HepG2 (cell line): ENCODE measurements around the gene LRRC32. TPM values are rescaled to one million over a fixed set of nuclear protein-coding genes. Genes with fewer than 3 reads are reported as not detected.

Experiments used
- ATAC-seq: fragments of 200-7000 bp; cut with Tn5 transposase; 3 replicates; pipeline ENCODE4 v1.9.1; 2020; ENCODE audit warnings: mild to moderate bottlenecking, moderate library complexity
- BruUV-seq: library from RNA; stranded (reverse); fragments of 400-500 nt; replicated peaks from 2 replicates; lab custom pipeline; 2021; lab: Mats Ljungman, UMichigan
- CTCF ChIA-PET: fragments of 300-600 bp; formaldehyde crosslinking; extraction: SDS; loops from one replicate; lab custom pipeline; 2021; ENCODE audit warnings: low total read pairs, inconsistent platforms, low intra/inter-chr PET ratio; lab: Yijun Ruan, JAX
- POLR2A ChIA-PET: fragments of 350-600 bp; sonication (Branson Sonifier 250); formaldehyde crosslinking; loops from one replicate; lab custom pipeline; 2020; ENCODE audit warnings: antibody characterized with exemption, inconsistent platforms; lab: Yijun Ruan, JAX
- DNase-seq: peaks from one replicate; pipeline ENCODE4 v3.0.0-alpha.2; 2015; ENCODE audit warnings: low spot score
- FAIRE-seq: peaks from 3 replicates; lab custom pipeline; 2011; peaks lifted over from hg19 to GRCh38; lab: Jason Lieb, UNC
- H2AFZ ChIP-seq: one replicate; pipeline ENCODE4 v1.6.1; 2011; ENCODE audit warnings: low read length, inconsistent platforms
- H3K27ac ChIP-seq: fragments of 300-600 bp; 3 replicates; pipeline ENCODE4 v1.8.0; 2011; ENCODE audit warnings: mixed run types, mild to moderate bottlenecking, mixed read lengths, low read length, inconsistent platforms; ENCODE audit not compliant: insufficient read depth; ENCODE audit errors: extremely low read length
- H3K27me3 ChIP-seq, 2 experiments: fragments of 200-600 bp in 1 of 2; 2 replicates in 1 of 2; 3 replicates in 1 of 2; pipeline versions ENCODE4 v1.6.0 to v1.8.0; 2011; ENCODE audit warnings: low read length in 2 of 2, mild to moderate bottlenecking in 2 of 2, moderate library complexity in 2 of 2, inconsistent platforms in 1 of 2; ENCODE audit not compliant: insufficient read depth in 2 of 2, control insufficient read depth in 1 of 2
- H3K36me3 ChIP-seq, 2 experiments: fragments of 200-600 bp in 1 of 2; replicated peaks in 1 of 2; 2 replicates in 1 of 2; 3 replicates in 1 of 2; pipeline versions ENCODE4 v1.5.1 to v1.8.0; 2011; ENCODE audit warnings: low read length in 2 of 2, inconsistent platforms in 1 of 2; ENCODE audit not compliant: insufficient read depth in 2 of 2, control insufficient read depth in 1 of 2
- H3K4me1 ChIP-seq: 2 replicates; pipeline ENCODE4 v1.5.1; 2012; ENCODE audit warnings: low read length, inconsistent platforms; ENCODE audit not compliant: insufficient read depth
- H3K4me2 ChIP-seq: 2 replicates; pipeline ENCODE4 v1.6.0; 2011; ENCODE audit warnings: low read depth, low read length, inconsistent platforms
- H3K4me3 ChIP-seq, 3 experiments: fragments of 200-600 bp in 1 of 3; sonication (generic), shearing (Covaris generic) in 1 of 3; replicated peaks in 1 of 3; 2 replicates each; pipeline ENCODE4 v1.5.1; 2011 to 2016; ENCODE audit warnings: low read length in 3 of 3, inconsistent platforms in 2 of 3, low read depth in 2 of 3, mild to moderate bottlenecking in 2 of 3, control low read depth in 1 of 3, mixed read lengths in 1 of 3; ENCODE audit not compliant: insufficient read depth in 1 of 3
- H3K79me2 ChIP-seq: one replicate; pipeline ENCODE4 v1.6.1; 2011; ENCODE audit warnings: low read length, inconsistent platforms; ENCODE audit not compliant: insufficient read depth
- H3K9ac ChIP-seq: 2 replicates; pipeline ENCODE4 v1.6.0; 2011; ENCODE audit warnings: mild to moderate bottlenecking, low read depth, low read length, inconsistent platforms; ENCODE audit not compliant: insufficient read depth
- H3K9me3 ChIP-seq: 2 replicates; pipeline ENCODE4 v1.5.1; 2012; ENCODE audit warnings: mild to moderate bottlenecking, low read length
- H4K20me1 ChIP-seq: 2 replicates; pipeline ENCODE4 v1.6.0; 2011; ENCODE audit warnings: inconsistent platforms, mild to moderate bottlenecking, low read length, moderate library complexity; ENCODE audit not compliant: insufficient read depth
- CREB1 ChIP-seq, 2 experiments: fragments of 450-650 bp in 1 of 2; IDR thresholded peaks; 2 replicates each; pipeline ENCODE4 v1.6.1; 2016 to 2017; ENCODE audit warnings: control low read depth in 1 of 2, mild to moderate bottlenecking in 1 of 2, missing compliant biosample characterization in 1 of 2, missing genetic modification characterization in 1 of 2
- ETS1 ChIP-seq: sonication (generic); formaldehyde crosslinking; IDR thresholded peaks from 2 replicates; pipeline ENCODE4 v1.4.0; 2020; ENCODE audit warnings: missing genetic modification reagents
- HCFC1 ChIP-seq: fragments of 150-350 bp; IDR thresholded peaks from 2 replicates; pipeline ENCODE4 v1.6.1; 2014; ENCODE audit warnings: low read depth, low read length
- HDAC1 ChIP-seq: sonication (generic); formaldehyde crosslinking; IDR thresholded peaks from 2 replicates; pipeline ENCODE4 v1.5.1; 2020; ENCODE audit warnings: mild to moderate bottlenecking, missing genetic modification reagents
- HMG20A ChIP-seq: IDR thresholded peaks from 2 replicates; pipeline ENCODE4 v1.6.1; 2016; ENCODE audit warnings: borderline replicate concordance
- MEIS1 ChIP-seq: sonication (generic); formaldehyde crosslinking; IDR thresholded peaks from 2 replicates; pipeline ENCODE4 v1.9.0; 2021; ENCODE audit warnings: mild to moderate bottlenecking, missing genetic modification reagents, moderate library complexity, borderline replicate concordance
- MIER2 ChIP-seq: IDR thresholded peaks from 2 replicates; pipeline ENCODE4 v1.6.1; 2016; ENCODE audit warnings: missing biosample characterization, missing genetic modification reagents
- MXD4 ChIP-seq: IDR thresholded peaks from 2 replicates; pipeline ENCODE4 v1.6.1; 2016; ENCODE audit warnings: mild to moderate bottlenecking, missing biosample characterization, missing genetic modification reagents
- NCOA2 ChIP-seq: sonication (generic); formaldehyde crosslinking; IDR thresholded peaks from 2 replicates; pipeline ENCODE4 v1.8.0; 2022; ENCODE audit warnings: inconsistent platforms
- POLR2A ChIP-seq, 2 experiments: IDR thresholded peaks; 2 replicates each; pipeline ENCODE4 v1.6.1; 2011; ENCODE audit warnings: low read depth in 2 of 2, low read length in 2 of 2, mild to moderate bottlenecking in 1 of 2, moderate library complexity in 1 of 2; ENCODE audit not compliant: insufficient read depth in 1 of 2
- THAP11 ChIP-seq: IDR thresholded peaks from 2 replicates; pipeline ENCODE4 v1.6.1; 2016; ENCODE audit warnings: missing biosample characterization, missing genetic modification reagents
- THAP9 ChIP-seq: sonication (generic); formaldehyde crosslinking; IDR thresholded peaks from 2 replicates; pipeline ENCODE4; 2020; ENCODE audit warnings: missing genetic modification reagents, mild to moderate bottlenecking, borderline replicate concordance
- TOE1 ChIP-seq: sonication (generic); formaldehyde crosslinking; IDR thresholded peaks from 2 replicates; pipeline ENCODE4 v1.4.0; 2020; ENCODE audit warnings: mild to moderate bottlenecking, missing genetic modification reagents
- TOPORS ChIP-seq: sonication (generic); formaldehyde crosslinking; IDR thresholded peaks from 2 replicates; pipeline ENCODE4 v1.8.0; 2023; ENCODE audit warnings: mild to moderate bottlenecking, missing genetic modification reagents
- ZC3H4 ChIP-seq: sonication (generic); formaldehyde crosslinking; IDR thresholded peaks from 2 replicates; pipeline ENCODE4 v1.4.0; 2020; ENCODE audit warnings: missing genetic modification reagents, borderline replicate concordance
- ZNF337 ChIP-seq: sonication (generic); formaldehyde crosslinking; IDR thresholded peaks from 2 replicates; pipeline ENCODE4 v1.5.1; 2020; ENCODE audit warnings: missing genetic modification reagents, low read depth, mild to moderate bottlenecking, borderline replicate concordance
- ZNF724P ChIP-seq: sonication (generic); formaldehyde crosslinking; IDR thresholded peaks from 2 replicates; pipeline ENCODE4 v1.8.0; 2022; ENCODE audit warnings: missing genetic modification reagents, borderline replicate concordance
- WGBS: methylation state at CpG from one replicate; pipeline ENCODE4 v1.1.6; 2017; ENCODE audit warnings: low lambda C conversion rate; 5-methylcytosine and 5-hydroxymethylcytosine counted together
- in situ Hi-C: cut with HindIII; loops from 2 replicates; pipeline ENCODE4 v1.10.0; 2017; ENCODE audit warnings: low pct_unique_long_range_greater_than_20kb; ENCODE audit not compliant: extremely low pct_ligation_motif_present
- intact Hi-C: fragments of 100-400 bp; cut with micrococcal nuclease; formaldehyde crosslinking; loops from one replicate; pipeline ENCODE4 v1.10.0; 2022; ENCODE audit not compliant: unreplicated experiment
- polyA plus RNA-seq, 8 experiments: library from polyadenylated mRNA; depleted of rRNA in 3 of 8; stranded (reverse) in 7 of 8; unstranded in 1 of 8; fragments of >200 nt; fragmentation: Illumina TruSeq in 4 of 8; extraction: Trizol in 4 of 8; gene quantifications; 2 replicates each; pipeline versions ENCODE4 v1.2.1 to v1.2.3, GENCODE V29; 2011 to 2016; ENCODE audit warnings: low read depth in 4 of 8, missing spikeins in 1 of 8, mixed read lengths in 1 of 8; ENCODE audit not compliant: insufficient read depth in 1 of 8
- total RNA-seq, 5 experiments: library from RNA; depleted of rRNA; stranded (reverse); fragments of >200 nt; fragmentation: Illumina TruSeq; extraction: Trizol; gene quantifications; 2 replicates each; pipeline ENCODE4 v1.2.3, GENCODE V29; 2016; ENCODE audit warnings: low read depth in 1 of 5

Gene LRRC32
- total and polyA plus RNA-seq, 2 of the 13 experiments (the other 11 are each of a cell fraction or from before 2014, with no cell fraction given): 0.07 TPM; not detected in 1

DNA sequence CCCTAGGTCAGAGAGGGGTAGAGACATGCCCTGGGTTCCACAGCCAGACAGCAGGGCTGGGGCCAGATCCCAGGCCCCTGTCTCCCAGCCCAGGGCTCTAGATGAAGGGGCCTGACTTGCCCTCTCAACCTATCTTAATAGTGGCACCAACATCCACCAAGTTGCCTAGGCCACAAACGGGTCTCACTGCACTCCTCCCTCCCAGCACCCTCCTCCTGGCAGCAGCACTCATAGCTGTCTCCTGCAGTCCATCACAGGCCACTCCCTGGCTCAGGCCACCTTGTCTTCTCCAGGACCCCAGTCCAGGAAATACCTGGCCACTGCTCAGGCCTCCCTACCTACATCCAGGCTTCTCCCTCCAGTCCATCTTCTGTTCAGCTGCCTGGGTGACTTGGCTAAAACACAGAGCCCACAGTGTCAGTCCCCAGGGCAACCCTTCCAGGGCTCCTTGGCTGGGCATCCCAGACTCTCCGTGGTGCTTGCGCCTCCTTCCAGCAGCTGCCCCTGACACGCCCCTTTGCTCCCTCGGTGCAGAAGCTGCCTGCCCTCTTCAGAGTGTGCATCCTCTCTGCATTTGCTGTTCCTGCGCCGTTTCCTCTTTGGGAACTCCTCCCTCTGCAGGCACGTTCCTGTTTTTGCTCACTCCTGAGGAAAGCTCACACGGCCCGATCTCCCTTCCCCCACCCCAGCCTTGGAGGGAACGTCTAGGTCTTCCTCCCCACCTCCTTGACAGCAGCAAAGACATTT lies 40.5 kb downstream of the LRRC32 start:
- H2AFZ ChIP-seq: no peak overlapping the region
- H4K20me1 ChIP-seq: no peaks in the 10 kb centered on the region
- intact Hi-C loops: no loop called here
- no peaks in the 10 kb centered on the region for H3K36me3 ChIP-seq
- ATAC-seq: peak; percentile 23; the same call in 1 of the 3 replicates
- 35% methylated on average over 11 of the region's 11 CpGs for WGBS
- peaks cover 0 to 2% of the 10 kb centered on the region in 2 experiments; a peak in 3 of 5 replicates for H3K27me3 ChIP-seq
- no peak overlapping the region for H3K27ac ChIP-seq
- in situ Hi-C loops: no loop called here
- no peak overlapping the region for H3K4me3 ChIP-seq
- no peak for DNase-seq
- BruUV-seq: no TSS peak
- no peak overlapping the region for H3K9ac ChIP-seq
- TF ChIP-seq CREB1 (IDR thresholded peaks at IDR 0.05): no peak
- TF ChIP-seq CREB1 (CRISPR knock-in tag; IDR thresholded peaks at IDR 0.05): no peak
- no peak for TF ChIP-seq TOPORS (CRISPR knock-in tag)
- no peak for TF ChIP-seq ZC3H4
- no peak for TF ChIP-seq HCFC1
- no peak for TF ChIP-seq HDAC1 (CRISPR knock-in tag)
- TF ChIP-seq MEIS1 (CRISPR knock-in tag): no peak
- no peak for TF ChIP-seq MXD4 (CRISPR knock-in tag)
- TF ChIP-seq HMG20A (CRISPR knock-in tag): no peak
- no peak for TF ChIP-seq TOE1 (CRISPR knock-in tag)
- no peak for TF ChIP-seq POLR2A (IDR thresholded peaks at IDR 0.05; ENCODE audit: insufficient read depth in 1 of 2, low read depth in 2 of 2, low read length in 2 of 2)
- TF ChIP-seq ETS1 (CRISPR knock-in tag): no peak
- TF ChIP-seq MIER2 (CRISPR knock-in tag): no peak
- no peak for TF ChIP-seq ZNF724P (CRISPR knock-in tag)
- TF ChIP-seq ZNF337 (CRISPR knock-in tag): no peak
- TF ChIP-seq THAP11 (CRISPR knock-in tag): no peak
- no peak for TF ChIP-seq THAP9
- TF ChIP-seq NCOA2 (CRISPR knock-in tag): no peak
- ChIA-PET CTCF (no interaction called here), POLR2A (no interaction called here)
- FAIRE-seq: no peak
- H3K4me1 ChIP-seq: no peaks in the 10 kb centered on the region
- no peaks in the 10 kb centered on the region for H3K9me3 ChIP-seq
- H3K4me2 ChIP-seq: no peak overlapping the region
- H3K79me2 ChIP-seq: no peaks in the 10 kb centered on the region
